Measurements from ENCODE around the gene NCAM2.
"Not testable (repeated sequence)": the region's sequence is repeated elsewhere in the genome, so short reads cannot be mapped to it uniquely, and the experiment has no call there.

The NCAM2 gene

GRCh38 chr21:21345872-21346271 is 347.7 kb downstream of the NCAM2 start:
- DNase-seq = no peak

- no peak for DNase-seq
Observed at GRCh38 chr21:21366277-21366676, 368.1 kb downstream of the NCAM2 start.

GRCh38 chr21:21367583-21367982 is 369.4 kb downstream of the NCAM2 start:
- no peak for DNase-seq

GRCh38 chr21:21373969-21374368 is 375.8 kb downstream of the NCAM2 start:
- DNase-seq = no peak

- no peak for DNase-seq
Observed at GRCh38 chr21:21383126-21383525, 384.9 kb downstream of the NCAM2 start.

GRCh38 chr21:21384977-21385376 is 386.8 kb downstream of the NCAM2 start:
- no peak for DNase-seq

- DNase-seq = no peak
Observed at GRCh38 chr21:21385404-21385803, 387.2 kb downstream of the NCAM2 start.

GRCh38 chr21:21387916-21388315 is 389.7 kb downstream of the NCAM2 start:
- no peak for DNase-seq

GRCh38 chr21:21394064-21394463 is 395.9 kb downstream of the NCAM2 start:
- DNase-seq = no peak

- no peak for DNase-seq
Observed at GRCh38 chr21:21396424-21396823, 398.2 kb downstream of the NCAM2 start.

- no peak for DNase-seq
Observed at GRCh38 chr21:21397464-21397863, 399.3 kb downstream of the NCAM2 start.

GRCh38 chr21:21401444-21401843 is 403.2 kb downstream of the NCAM2 start:
- DNase-seq = no peak

GRCh38 chr21:21402187-21402586 is 404.0 kb downstream of the NCAM2 start:
- DNase-seq = not testable (repeated sequence)

GRCh38 chr21:21404261-21404660 is 406.1 kb downstream of the NCAM2 start:
- DNase-seq = not testable (repeated sequence)

GRCh38 chr21:21406921-21407320 is 408.7 kb downstream of the NCAM2 start:
- DNase-seq = no peak

- DNase-seq = no peak
Observed at GRCh38 chr21:21412096-21412495, 413.9 kb downstream of the NCAM2 start.

GRCh38 chr21:21415741-21416140 is 417.5 kb downstream of the NCAM2 start:
- no peak for DNase-seq

- DNase-seq = no peak
Observed at GRCh38 chr21:21434944-21435343, 436.7 kb downstream of the NCAM2 start.

- no peak for DNase-seq
Observed at GRCh38 chr21:21436012-21436534, 437.9 kb downstream of the NCAM2 start.

GRCh38 chr21:21439761-21440160 is 441.6 kb downstream of the NCAM2 start:
- no peak for DNase-seq

GRCh38 chr21:21457077-21457476 is 458.9 kb downstream of the NCAM2 start:
- DNase-seq = no peak

- no peak for DNase-seq
Observed at GRCh38 chr21:21458124-21458631, 460.0 kb downstream of the NCAM2 start.

- no peak for DNase-seq
Observed at GRCh38 chr21:21460979-21461378, 462.8 kb downstream of the NCAM2 start.

- DNase-seq = no peak
Observed at GRCh38 chr21:21463456-21463855, 465.2 kb downstream of the NCAM2 start.

GRCh38 chr21:21464684-21465083 is 466.5 kb downstream of the NCAM2 start:
- no peak for DNase-seq
